KMS-11 (cell line): Measurements from ENCODE around the gene KBTBD13.

ENCODE experiments used
- H2AFZ ChIP-seq: fragments of 200-600 bp; sonication (generic); 2 replicates; pipeline ENCODE4 v1.6.1; 2016; ENCODE audit warnings: antibody characterized with exemption, mixed run types, low read depth
- H3K27ac ChIP-seq: fragments of 200-600 bp; sonication (generic); 2 replicates; pipeline ENCODE4 v1.6.1; 2016; ENCODE audit warnings: mild to moderate bottlenecking, mixed run types
- H3K27me3 ChIP-seq: fragments of 200-600 bp; sonication (generic); 2 replicates; pipeline ENCODE4 v1.6.1; 2017; ENCODE audit warnings: mild to moderate bottlenecking, low read depth, mixed run types, moderate library complexity; ENCODE audit not compliant: insufficient read depth
- H3K36me3 ChIP-seq: fragments of 200-600 bp; sonication (generic); 2 replicates; pipeline ENCODE4 v1.6.1; 2017; ENCODE audit warnings: mild to moderate bottlenecking, mixed run types; ENCODE audit not compliant: insufficient read depth
- H3K4me1 ChIP-seq: fragments of 200-600 bp; sonication (generic); 2 replicates; pipeline ENCODE4 v1.6.1; 2016; ENCODE audit warnings: mild to moderate bottlenecking, low read depth, mixed run types; ENCODE audit not compliant: poor library complexity, severe bottlenecking
- H3K4me2 ChIP-seq: fragments of 200-600 bp; sonication (generic); 2 replicates; pipeline ENCODE4 v1.7.0; 2016; ENCODE audit warnings: mild to moderate bottlenecking, mixed run types
- H3K4me3 ChIP-seq: fragments of 200-600 bp; sonication (generic); IDR thresholded peaks from 2 replicates; pipeline ENCODE4 v1.6.1; 2017; ENCODE audit warnings: low read depth, low read length, mixed read lengths; ENCODE audit not compliant: insufficient read depth
- H3K79me2 ChIP-seq: fragments of 200-600 bp; sonication (generic); 2 replicates; pipeline ENCODE4 v1.6.1; 2016; ENCODE audit warnings: low read depth, mixed run types; ENCODE audit not compliant: insufficient read depth
- H3K9ac ChIP-seq: fragments of 200-600 bp; sonication (generic); 2 replicates; pipeline ENCODE4 v1.6.1; 2016; ENCODE audit warnings: mild to moderate bottlenecking, mixed run types
- H4K20me1 ChIP-seq: fragments of 200-600 bp; sonication (generic); 2 replicates; pipeline ENCODE4 v1.6.1; 2016; ENCODE audit warnings: mild to moderate bottlenecking, mixed run types; ENCODE audit not compliant: insufficient read depth
- TF ChIP-seq, protein P1 (sequence below): fragments of 200-600 bp; sonication (generic); conservative IDR thresholded peaks from 2 replicates; pipeline ENCODE4 v1.6.1; 2017; ENCODE audit warnings: low read depth, mild to moderate bottlenecking, antibody characterized with exemption, low read length, moderate library complexity, mixed read lengths

The KBTBD13 gene

DNA sequence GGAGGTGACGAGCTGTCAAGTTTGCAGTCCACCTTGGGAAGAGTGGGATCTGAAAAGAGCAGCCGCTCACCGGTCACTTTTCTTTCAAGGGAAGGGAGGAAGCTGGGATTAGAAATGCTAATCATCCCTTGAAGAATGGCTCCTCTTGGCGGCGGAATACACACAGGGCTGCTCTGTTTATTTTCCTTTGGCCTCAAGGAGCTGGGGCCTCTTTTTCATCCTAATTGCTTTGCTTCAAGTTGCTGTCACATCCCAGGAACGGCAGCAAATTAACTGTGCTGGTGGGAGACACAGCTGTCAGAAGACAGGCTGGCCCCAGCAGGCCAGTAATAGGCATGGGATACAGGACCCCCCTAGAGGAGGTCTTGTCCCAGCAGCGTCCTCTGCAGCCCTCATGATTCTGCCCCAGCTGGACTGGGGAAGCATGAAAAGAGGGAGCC is 6.7 kb downstream of the KBTBD13 start:
- Histone ChIP-seq H3K4me1 (no peaks in the 10 kb centered on the region), H3K9ac (no peak overlapping the region), H3K4me3 (no peak overlapping the region), H2AFZ (no peak overlapping the region), H3K4me2 (no peak overlapping the region), H3K36me3 (no peaks in the 10 kb centered on the region), H4K20me1 (no peaks in the 10 kb centered on the region), H3K79me2 (no peaks in the 10 kb centered on the region), H3K27me3 (no peaks in the 10 kb centered on the region; the same call in 1 of the 2 replicates), H3K27ac (no peak overlapping the region)
- TF ChIP-seq, protein P1, sequence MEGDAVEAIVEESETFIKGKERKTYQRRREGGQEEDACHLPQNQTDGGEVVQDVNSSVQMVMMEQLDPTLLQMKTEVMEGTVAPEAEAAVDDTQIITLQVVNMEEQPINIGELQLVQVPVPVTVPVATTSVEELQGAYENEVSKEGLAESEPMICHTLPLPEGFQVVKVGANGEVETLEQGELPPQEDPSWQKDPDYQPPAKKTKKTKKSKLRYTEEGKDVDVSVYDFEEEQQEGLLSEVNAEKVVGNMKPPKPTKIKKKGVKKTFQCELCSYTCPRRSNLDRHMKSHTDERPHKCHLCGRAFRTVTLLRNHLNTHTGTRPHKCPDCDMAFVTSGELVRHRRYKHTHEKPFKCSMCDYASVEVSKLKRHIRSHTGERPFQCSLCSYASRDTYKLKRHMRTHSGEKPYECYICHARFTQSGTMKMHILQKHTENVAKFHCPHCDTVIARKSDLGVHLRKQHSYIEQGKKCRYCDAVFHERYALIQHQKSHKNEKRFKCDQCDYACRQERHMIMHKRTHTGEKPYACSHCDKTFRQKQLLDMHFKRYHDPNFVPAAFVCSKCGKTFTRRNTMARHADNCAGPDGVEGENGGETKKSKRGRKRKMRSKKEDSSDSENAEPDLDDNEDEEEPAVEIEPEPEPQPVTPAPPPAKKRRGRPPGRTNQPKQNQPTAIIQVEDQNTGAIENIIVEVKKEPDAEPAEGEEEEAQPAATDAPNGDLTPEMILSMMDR: no peak

DNA sequence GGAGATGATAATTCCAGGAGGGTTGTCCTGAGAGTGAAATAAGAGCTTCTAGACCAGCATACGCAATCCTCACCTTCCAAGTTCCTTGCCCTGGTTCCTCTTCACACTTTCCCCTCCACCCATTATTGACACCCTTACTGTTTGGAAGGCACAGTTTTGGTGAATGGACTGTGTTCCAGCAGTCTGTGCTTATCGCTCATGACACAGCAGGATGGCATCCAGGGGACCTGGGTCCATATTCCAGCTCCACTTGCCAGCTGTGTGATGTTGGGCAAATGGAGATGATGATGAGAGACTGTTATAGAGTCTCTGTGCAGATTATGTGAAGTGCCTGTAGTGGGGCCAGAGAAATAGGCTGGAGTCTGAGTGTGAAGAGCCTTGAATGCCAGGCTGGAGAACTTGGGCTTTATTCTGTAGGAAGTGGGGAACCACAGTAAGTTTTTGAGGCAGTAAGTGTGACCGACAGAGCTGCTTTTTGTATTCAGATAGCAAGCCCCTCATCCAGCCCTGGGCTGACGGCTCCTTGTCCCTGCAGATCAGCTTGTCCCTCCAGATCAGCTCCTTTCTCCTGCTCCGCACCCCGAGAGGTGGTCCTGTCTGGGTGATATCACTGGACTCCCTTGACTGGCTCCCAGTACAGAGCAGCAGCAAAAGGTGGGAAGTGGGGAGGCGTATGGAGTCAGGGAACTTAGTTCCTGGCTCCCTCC is 8.1 kb downstream of the KBTBD13 start:
- Histone ChIP-seq H3K79me2 (no peaks in the 10 kb centered on the region), H3K9ac (no peak overlapping the region), H3K4me2 (no peak overlapping the region), H3K27ac (no peak overlapping the region), H3K36me3 (no peaks in the 10 kb centered on the region), H2AFZ (no peak overlapping the region), H3K27me3 (no peaks in the 10 kb centered on the region; the same call in 1 of the 2 replicates), H4K20me1 (no peaks in the 10 kb centered on the region), H3K4me1 (no peaks in the 10 kb centered on the region), H3K4me3 (no peak overlapping the region)
- TF ChIP-seq, protein P1: no peak

DNA sequence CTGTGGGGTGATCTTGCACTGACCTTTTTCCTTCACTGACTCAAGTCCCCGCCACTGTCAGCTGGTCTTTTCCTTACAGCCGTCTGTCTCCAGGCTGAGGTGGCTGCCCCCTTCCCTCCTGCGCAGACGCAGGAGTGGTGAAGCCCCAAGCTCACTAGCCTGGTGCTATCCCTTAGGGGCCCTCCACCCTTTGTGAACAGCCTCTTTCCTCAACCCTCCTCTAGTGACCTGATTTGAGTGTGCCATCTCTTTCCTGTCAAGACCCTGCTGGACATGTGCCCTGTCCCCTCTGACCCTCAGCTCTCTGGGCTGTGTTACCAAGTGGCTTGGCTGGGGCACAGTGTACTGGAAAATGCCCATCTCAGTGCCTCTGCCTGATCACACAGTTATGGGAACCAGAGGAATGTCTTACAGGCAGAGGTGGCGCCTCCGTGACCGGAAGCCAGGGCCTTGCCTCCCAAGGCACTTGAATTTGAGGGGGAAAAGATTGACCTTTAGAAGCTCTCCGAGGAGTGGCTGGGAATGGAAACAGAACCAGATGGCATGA is 8.7 kb downstream of the KBTBD13 start:
- H3K4me2 ChIP-seq: no peak overlapping the region
- H3K9ac ChIP-seq: no peak overlapping the region
- no peaks in the 10 kb centered on the region; the same call in 1 of the 2 replicates for H3K27me3 ChIP-seq
- no peaks in the 10 kb centered on the region for H3K36me3 ChIP-seq
- no peaks in the 10 kb centered on the region for H3K4me1 ChIP-seq
- H3K27ac ChIP-seq: no peak overlapping the region
- TF ChIP-seq, protein P1: no peak
- H3K4me3 ChIP-seq: no peak overlapping the region
- no peaks in the 10 kb centered on the region for H4K20me1 ChIP-seq
- no peaks in the 10 kb centered on the region for H3K79me2 ChIP-seq
- no peak overlapping the region for H2AFZ ChIP-seq

DNA sequence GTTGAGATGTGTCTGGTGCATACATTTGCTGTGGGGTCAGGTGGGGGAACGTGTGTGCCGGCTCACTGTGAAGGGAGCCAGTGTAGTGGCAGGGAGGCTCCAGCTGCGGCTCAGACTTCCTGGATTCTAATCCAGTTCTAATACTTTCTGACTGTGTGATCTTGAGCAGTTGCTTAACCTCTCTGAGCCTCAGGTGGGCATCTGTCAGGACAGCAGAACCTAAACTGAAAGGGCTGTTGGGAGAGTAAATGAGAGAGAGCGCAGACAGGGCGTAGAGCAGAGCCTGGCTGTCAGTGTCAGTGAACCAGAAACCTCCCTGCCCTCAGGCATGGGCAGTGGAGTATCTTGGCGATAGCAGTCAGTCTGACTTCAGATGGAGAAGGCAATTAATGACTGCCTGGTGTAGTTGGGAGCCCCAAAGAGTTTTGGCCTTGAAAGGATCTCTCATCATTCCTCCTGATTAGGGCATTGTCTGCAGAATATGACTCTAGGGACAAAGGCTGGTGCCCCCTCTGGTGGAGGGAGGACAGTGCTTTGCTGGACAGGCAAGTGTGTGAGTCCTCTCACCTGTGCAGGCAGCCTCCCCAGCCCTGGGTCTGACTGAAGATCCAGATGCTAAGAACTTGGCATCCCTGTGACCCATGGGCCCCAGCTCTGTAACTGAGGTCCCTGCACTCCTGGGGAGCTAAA is 9.6 kb downstream of the KBTBD13 start:
- Histone ChIP-seq H3K27ac (no peak overlapping the region), H3K9ac (no peak overlapping the region), H4K20me1 (no peaks in the 10 kb centered on the region), H3K4me2 (no peak overlapping the region), H3K79me2 (no peaks in the 10 kb centered on the region), H3K4me1 (no peaks in the 10 kb centered on the region), H3K27me3 (no peaks in the 10 kb centered on the region; the same call in 1 of the 2 replicates), H3K36me3 (no peaks in the 10 kb centered on the region), H3K4me3 (no peak overlapping the region), H2AFZ (no peak overlapping the region)
- TF ChIP-seq, protein P1: no peak
